ENCODE measurements around the gene PRAC2.

- TF ChIP-seq CTCF (IDR thresholded peaks at IDR 0.05): no peak
- no peak for TF ChIP-seq POLR2A (IDR thresholded peaks at IDR 0.05)
Measured at GRCh38 chr17:48681609-48682008, 41.4 kb upstream of the PRAC2 start.
